HG03066 (cell line): Measurements from ENCODE around the gene WT1.
"Not testable (repeated sequence)": the region's sequence is repeated elsewhere in the genome, so short reads cannot be mapped to it uniquely, and the experiment has no call there.

Experiments
- ATAC-seq: cut with Tn5 transposase; IDR thresholded peaks from one replicate; pipeline ENCODE4 v1.9.1; 2021; ENCODE audit warnings: low read depth; ENCODE audit not compliant: unreplicated experiment

Gene WT1

DNA sequence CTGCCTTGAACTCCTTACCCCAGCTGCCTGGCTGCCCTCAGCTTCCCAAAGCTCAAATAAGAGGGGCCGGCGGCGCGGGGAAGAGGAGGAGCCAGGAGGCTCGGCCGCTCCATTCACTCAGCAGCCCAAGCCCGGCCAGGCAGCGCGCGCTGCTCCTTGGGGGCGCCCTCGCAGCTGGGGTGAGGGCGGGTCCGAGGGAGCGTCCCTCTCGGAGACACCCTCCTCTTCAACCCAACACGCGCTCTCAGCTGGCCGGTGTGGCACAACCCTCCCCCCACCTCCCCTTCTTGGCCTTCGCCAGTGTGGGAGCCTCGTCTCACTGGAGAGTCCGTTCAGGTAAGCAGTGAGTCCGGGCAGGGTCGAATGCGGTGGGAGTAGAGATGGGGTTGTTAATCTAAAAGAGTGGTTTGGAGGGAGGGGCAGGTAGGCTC is at the start of gene WT1:
Gene WT1, minus strand, starts transcription at position 29 of the 431 bp plus-strand sequence.
- ATAC-seq: no peak

DNA sequence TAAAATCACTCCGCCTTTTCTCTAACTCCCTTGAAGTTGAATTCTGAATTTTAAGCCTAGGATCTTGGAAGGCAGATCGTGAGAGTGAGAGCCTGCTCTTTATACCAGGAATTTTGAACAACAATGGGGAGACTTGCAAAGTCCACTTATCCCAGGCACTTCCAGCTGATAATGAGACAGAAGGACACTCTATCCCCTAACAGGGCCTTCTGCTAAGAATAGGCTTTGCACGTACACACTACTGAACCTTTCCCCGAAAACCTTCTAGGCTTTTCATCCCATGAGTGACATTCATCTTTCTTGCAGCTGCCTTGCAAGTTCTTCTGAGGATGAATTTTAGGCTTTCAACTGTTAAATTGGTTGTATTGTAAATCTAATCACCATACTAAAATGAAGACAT is 44.0 kb upstream of the WT1 start:
- no peak for ATAC-seq

DNA sequence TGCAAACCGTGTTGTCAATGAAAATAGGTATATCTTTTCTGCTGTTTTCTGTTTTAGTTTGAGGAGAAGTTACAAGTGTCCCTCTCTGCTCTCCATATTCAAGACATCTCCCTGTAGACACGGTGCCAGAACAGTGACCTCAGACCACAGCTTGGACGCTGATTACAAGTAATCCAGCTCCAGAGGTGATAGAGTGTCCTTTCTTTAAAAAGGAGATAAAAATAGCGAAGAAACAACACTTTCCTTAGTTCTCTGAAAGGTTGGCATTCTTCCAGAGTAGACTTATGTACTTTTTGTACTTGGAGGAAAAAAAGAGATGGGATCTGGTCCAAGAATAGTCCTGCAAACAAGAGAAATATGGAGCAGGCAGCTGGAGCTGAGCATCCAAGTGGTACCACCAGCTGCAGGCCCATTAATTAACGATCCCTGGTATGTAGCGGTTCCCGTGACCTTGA is 43.0 kb upstream of the WT1 start:
- ATAC-seq: no peak

DNA sequence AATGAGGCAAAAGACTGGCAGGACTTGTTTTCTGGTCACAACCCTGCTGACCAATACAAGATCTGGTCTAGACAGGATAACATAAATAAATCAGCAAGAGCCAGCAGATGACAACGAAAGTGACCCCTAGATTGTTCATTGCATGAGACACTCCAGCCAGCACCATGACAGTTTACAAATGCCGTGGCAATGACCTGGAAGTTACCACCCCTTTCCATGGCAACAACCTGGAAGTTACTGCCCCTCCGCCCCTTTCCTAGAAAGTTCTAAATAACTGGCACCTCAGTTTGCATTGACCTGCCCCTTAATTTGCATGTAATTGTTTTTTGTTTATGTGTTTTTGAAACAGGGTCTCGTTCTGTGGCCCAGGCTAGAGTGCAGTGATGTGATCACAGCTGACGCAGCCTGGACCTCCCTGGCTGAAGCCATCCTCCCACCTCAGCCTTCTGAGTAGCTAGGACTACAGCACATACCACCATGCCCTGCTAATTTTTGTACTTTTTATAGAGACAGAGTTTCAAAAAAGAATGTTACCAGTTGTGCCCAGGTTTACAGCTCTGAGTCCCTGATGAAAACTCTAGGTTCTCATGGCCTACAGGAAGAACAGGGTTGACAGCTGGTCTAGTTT is 38.1 kb upstream of the WT1 start:
- ATAC-seq: no peak

DNA sequence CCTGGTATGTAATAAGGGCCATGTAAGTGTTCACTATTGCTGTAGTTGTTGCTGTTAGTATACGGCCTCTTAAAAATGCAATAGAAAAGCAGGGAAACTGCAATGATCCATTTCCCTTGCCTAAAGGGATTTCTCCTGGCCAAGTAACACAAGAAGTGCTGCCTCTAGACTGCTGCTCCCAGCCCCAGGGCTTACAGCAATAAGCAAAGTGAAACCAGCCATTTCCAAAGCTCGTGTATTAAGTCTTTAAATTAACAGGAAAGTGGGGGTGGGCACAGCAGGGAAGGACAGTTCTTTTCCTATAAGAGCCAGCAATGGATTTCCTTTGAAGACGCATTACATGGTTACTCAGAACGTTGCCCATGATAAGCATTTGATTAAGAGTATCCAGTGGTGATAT is 36.9 kb upstream of the WT1 start:
- ATAC-seq: no peak

DNA sequence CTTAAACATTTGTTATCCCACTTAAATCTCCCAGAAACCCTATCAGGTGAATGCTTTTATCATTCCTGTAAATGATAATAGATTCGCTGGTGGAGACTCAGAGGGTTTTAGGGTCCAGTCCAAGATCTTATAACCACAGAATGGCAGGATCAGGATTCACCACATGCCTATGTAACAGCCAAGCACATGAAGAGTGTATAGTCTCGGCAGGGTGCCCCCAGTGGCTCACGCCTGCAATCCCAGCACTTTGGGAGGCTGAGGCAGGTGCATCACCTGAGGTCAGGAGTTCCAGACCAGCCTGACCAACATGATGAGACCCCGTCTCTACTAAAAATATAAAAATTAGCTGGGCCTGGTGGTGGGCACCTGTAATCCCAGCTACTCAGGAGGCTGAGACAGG is 36.2 kb upstream of the WT1 start:
- ATAC-seq: not testable (repeated sequence)

DNA sequence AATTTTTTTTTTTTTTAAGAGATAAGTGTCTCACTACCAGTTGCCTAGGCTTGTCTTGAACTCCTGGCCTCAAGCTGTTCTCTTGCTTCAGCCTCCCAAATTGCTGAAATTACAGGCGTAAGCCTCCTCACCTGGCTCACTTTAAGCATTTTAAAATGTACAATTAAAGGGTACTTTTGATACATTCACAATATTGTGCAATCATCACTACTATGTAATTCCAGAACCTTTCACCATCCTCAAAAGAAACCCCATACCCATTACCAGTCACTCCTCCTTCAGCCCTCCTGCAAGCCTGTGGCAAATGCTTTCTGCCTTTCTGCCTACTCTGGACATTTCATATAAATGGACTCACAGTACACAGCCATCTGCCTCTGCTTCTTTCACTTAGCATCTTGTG is 34.5 kb upstream of the WT1 start:
- no peak for ATAC-seq

DNA sequence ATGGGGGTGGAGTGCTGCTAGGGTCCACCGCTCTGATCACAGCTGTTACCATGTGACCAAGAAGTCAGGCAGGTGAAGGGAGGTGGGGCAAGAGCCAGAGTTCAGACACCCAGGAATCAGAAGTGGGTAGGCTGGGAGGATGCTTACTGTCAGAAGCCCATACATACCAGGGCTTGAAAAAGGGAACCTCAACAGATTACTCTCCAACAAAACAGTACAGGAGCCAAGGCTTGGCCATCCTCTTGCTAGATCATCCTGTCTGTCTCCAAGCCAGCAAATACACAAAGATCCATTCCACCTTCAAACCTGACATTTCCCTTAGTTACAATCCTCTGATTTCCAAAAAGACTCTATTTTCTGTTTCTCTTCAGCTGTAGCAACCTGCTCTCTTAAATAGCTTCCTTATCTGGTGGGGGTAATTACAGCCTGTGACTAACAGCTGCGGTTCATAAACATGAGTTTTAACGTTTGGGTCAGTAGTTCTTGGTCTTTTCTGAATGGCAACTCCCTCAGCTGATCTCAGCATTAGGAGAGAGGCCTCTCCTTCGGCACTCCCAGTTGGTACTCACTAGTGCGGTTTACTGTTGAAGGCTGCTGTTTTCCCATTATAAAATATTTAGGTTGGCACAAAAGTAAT is 31.1 kb upstream of the WT1 start:
- no peak for ATAC-seq

DNA sequence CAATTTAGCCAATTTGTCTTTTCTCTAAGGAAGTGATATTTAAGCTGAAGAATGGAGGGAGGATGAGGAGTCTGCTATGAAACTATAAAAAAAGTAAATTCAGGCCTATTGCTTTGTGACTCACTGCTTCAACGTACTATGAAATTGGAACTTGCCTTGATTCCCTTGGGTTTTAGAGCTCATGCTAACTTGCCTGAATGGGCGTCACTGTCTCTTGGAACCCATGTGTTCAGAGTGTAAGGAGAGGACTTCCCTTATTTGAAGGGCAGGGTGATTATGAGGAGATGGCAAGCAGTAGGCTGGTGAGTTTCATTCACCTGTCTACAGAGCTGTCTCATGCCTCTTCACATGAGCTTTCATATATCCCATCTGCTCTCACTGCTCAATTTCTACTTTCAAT is 28.7 kb upstream of the WT1 start:
- no peak for ATAC-seq

DNA sequence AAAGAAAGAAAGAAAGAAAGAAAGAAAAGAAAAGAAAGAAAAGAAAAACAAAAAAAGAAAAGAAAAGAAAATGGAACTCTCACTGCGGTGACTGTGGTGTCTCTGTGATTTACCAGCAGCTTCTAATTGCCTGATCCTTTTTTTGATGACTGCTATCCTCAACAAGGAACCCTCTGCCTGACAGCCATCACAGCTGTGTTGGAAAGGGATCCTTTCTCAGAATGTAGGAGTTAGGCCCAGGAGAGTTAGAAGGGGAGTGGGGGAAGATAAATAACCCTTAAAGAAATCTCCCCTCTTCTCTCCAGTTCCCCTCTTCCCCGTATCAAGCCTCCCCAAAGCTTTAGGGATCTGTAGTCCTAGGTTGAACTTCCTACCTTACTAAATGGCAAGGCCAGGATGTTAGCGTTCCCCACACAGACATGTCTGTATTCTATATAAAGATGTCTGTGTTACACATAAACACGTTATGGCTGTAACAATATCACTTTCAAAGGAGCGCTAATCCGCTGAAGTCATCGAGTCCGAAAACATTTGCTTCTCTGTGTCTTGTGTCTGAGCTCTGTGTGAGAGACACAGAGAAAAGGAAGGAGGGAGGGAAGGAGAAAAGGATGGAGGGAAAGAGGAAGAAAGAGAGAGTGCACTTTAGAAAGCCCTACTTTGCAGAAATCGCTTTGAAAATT is 26.8 kb upstream of the WT1 start:
- ATAC-seq: no peak

DNA sequence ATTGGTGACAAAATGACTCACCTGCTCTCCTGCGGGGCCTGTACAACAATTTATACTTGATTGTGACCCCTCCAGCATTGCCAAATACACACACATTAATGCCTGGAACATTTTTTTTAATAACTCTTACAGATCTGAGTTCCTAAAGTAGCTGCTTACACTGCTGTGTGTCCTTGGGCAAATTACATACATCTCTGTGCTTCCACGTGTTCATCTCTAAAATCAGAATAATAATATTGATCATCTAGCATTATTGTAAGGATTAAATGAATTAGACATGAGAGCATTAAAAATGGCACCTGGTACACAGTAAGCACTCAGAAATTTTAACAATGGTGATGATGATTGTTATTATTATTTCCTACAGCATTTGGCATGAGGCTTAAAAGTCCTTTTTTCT is 21.5 kb upstream of the WT1 start:
- no peak for ATAC-seq

DNA sequence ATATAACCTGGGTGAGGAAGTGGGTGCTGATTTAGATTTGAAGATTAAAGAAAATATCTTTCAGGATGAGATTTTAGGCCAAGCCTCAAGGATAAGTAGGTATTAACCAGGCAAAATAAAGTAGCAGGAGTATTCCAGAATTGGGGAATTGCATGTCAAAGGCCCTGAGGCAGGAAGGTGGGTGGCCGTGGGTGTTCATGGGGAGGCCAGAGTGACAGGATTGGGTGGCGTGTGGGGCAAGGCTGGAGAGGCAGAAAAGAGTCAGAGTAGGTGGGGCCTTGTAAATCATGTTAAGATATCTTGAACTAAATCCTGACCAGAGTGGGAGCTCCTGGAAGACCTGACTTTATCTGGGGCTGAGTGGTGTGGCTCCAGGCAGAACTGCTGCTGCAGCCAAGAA is 19.7 kb upstream of the WT1 start:
- ATAC-seq: no peak

DNA sequence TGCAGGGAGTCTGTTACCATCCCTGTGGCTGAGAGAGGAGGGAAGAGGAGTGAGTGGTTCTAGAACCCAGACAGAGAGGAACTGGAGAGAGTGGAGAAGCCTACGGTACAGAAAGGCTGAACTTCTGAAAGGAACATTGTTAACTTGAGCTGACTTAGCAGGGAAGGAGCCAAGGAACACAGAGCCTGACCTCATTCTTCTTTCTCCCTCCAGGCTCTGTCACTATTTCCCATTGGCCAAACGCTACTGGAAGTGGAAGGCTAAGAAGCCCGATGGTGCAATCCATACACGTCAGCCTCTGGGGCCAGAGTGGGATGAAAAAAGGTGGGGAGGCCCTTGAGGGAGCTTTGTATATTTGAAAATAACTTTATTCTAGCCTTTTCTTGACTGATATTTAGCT is 16.5 kb upstream of the WT1 start:
- no peak for ATAC-seq

DNA sequence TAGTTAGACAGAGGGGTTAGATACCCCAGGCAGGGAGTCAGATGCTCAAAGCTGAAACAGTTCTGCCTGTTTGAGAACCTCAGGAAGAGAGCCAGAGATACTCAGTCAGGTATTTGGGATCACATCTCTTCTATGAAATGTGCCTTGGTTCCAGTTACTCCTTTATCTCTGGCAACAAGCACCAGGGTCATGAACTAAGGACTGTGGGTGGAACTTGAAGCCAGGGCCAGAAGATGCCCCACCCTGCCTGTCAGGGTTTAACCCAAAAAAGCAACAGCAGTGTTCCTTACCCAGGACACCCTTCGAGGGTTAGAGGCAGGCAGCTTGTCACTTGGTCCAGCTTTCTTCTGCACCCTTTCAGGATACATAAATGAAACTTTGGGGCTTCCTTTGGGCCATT is 15.0 kb upstream of the WT1 start:
- ATAC-seq: no peak

DNA sequence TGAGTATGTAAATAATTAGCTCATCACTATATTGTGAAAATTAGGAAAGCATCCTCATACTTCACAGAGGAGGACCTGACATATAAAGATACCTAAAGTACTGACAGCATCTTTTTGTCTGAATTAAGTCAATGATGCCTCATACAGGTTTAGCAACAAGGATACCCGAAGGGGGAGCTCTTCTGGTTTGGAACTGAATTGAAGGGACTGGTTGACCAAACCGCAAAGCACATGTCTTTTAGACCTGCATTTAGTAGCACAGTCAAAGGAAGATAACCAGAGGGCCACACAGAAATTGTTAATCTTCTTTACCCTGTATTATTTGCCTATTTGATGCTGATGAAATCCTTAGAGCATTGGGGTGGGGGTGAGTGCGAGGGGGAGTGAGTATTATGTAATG is 12.9 kb upstream of the WT1 start:
- ATAC-seq: no peak

DNA sequence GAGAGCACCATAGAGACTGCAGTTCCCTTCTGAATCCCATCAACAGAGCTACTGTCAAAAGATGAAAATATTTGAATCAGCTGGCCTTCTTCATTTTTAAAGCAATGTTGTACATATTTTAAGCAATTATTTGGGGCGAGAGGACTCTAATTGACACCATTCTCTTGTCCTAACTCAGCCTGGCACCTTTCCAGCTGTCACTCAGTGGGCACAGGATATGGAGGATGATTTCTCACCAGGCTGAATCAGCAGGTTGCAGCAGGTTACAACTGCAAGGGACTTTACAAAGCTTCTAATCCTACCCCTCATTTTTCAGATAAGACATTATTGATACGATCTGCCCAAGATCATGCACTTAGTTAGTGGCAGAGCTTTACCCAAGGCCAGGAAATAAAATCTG is 11.9 kb upstream of the WT1 start:
- no peak for ATAC-seq

DNA sequence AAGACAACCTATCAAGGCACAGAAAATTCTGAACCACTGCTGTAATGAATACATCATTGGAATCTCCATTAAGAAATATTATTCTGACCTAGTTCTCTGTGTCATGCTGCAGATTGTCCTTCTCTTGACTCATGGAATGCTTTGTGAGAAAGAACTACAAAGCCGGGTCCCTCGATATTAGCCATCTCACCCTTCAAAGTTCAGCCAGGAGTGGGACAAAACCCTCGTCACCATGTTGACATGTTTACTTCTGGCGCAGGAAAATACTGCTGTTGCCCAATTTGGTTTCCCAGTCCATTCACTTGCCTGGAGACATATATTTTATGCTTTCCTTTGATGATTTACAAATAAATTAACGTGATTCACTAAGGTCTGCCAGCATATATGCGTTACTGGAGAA is 10.9 kb upstream of the WT1 start:
- no peak for ATAC-seq

DNA sequence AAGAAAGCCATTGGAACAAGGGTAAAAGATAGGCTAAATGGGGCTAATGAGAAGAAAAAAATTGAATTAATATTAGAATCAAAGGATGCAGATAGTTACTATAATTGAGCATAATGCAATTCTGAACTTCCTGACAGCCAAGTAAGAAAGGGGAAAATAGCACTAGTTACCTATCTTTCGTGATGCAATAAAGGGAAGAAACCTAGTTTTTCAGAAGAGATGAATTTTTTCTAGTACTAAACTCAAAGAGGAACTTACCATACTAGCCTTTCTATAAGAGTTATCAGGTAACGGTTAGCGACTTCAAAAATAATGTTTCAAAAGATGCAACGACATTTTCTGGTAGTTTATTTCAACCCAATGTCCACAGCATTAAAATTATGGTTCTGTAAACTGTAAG is 8.8 kb upstream of the WT1 start:
- no peak for ATAC-seq

DNA sequence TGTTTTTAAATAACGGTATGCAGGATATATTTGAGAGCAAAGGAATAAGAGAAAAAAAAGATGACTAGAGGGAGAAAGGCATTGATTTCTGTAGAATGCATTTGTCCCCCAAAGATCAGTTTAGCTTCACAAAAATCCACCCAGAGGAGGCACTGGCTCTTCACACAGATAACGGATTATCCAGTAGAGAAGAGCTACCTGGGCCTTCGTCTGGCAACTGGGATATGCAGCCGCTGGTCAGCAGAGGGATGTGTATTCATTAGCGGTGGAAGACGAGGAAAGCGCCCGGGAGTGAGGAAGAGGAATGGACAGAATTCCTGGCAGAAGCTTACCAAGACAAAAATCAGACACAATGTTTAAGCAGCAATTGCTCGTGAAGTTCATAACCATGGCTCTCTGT is 5.6 kb upstream of the WT1 start:
- ATAC-seq: no peak

DNA sequence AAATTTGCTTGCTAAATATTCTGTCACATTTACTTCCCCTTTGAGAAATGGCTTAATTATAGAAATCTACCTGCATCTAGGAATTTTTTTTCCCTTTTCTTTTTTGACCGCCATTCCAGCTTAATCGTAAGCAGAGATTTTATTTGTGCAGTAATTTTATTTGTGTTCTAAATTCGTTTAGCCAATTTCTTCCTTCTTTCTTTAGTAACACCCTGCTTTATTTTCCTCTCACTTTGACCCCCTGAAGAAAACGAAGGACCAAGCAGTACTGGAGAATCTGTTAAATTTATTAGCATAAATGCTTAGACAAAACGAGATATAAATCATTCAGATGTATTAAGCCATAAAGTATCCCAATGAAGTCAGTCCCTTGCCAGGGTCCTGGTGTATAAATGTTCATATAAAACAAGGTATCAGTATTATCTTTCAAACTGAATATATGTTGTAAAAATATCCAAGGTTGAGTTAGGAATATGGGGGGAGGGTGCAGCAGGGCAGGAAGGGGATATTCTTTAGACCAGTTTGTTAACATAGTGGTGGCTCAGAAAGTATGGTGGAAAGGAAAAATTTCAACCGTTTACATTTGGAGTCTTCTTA is 5.1 kb upstream of the WT1 start:
- no peak for ATAC-seq

DNA sequence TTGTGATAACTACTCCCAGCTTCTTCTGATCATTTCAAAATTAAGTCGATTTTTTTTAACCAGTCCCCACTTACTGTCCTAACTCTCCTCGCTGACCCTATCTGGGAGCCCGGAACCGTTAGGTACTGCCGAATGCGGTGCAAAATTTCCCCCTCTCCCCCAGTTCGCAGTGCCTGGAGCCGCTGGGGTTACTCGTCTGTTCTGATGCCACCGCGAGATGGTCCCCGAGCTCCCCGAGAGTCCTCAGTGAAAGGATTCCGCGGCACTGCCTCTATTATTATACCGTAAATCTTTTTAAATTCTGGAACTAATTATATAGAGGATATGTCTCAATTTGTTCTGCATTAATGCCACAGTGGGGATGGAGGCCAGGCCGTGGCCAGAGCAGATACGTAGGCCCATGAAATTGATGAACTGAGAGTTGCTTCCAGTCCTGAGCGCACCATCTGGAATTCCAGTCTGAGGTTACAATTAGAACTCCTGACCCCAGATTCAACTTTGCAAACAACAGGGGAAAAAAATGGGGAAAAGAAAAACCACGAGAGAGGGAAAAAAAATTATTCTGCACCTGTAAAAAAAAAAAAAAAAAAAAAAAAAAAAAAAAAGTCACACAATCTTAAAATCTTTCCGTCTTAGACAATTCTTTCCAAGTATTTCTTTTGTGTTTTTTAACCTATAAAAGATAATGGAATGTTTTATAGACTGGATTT is 4.3 kb upstream of the WT1 start:
- no peak for ATAC-seq
